Thyroid gland (tissue), 4 donors: Measurements from ENCODE around the gene MPL. TPM values are rescaled to one million over a fixed set of nuclear protein-coding genes. Genes with fewer than 3 reads are reported as not detected.

Experiments
- DNase-seq, 2 donors: peaks; one replicate each; pipeline ENCODE4 v3.0.0-alpha.2; 2019
- H3K27ac ChIP-seq, 3 donors: fragments of 200-600 bp; sonication (generic); 1 replicate in 2 of 3; 2 replicates in 1 of 3; pipeline ENCODE4 v1.5.1; 2016 to 2019; ENCODE audit warnings: mild to moderate bottlenecking in 1 of 3, moderate library complexity in 1 of 3
- H3K27me3 ChIP-seq: fragments of 200-600 bp; sonication (generic); one replicate; pipeline ENCODE4 v1.5.1; 2019
- H3K36me3 ChIP-seq, 2 donors: fragments of 200-600 bp; sonication (generic); one replicate each; pipeline ENCODE4 v1.5.1; 2016 to 2019
- H3K4me1 ChIP-seq, 2 donors: fragments of 200-600 bp; sonication (generic); one replicate each; pipeline ENCODE4 v1.5.1; 2017 to 2019
- H3K4me3 ChIP-seq, 3 donors: fragments of 200-600 bp; sonication (generic); replicated peaks in 1 of 3; 1 replicate in 2 of 3; 2 replicates in 1 of 3; pipeline ENCODE4 v1.5.1; 2016; ENCODE audit warnings: mild to moderate bottlenecking in 1 of 3
- H3K9me3 ChIP-seq: fragments of 200-600 bp; sonication (generic); one replicate; pipeline ENCODE4 v1.5.1; 2017
- POLR2A ChIP-seq, 2 donors: fragments of 450-650 bp; IDR thresholded peaks; one replicate each; pipeline ENCODE4 v1.6.1; 2017; ENCODE audit warnings: antibody characterized with exemption in 2 of 2, mild to moderate bottlenecking in 2 of 2, moderate library complexity in 1 of 2
- WGBS, 2 donors: methylation state at CpG; one replicate each; pipeline ENCODE4 v1.1.5; 2017; 5-methylcytosine and 5-hydroxymethylcytosine counted together
- intact Hi-C: fragments of 100-400 bp; cut with DNase I; formaldehyde crosslinking; loops from one replicate; pipeline ENCODE4 v1.15.1; 2023
- total RNA-seq, 4 donors: library from RNA; depleted of rRNA; stranded (reverse); fragments of >200 nt; gene quantifications; one replicate each; pipeline ENCODE4 v1.2.3, GENCODE V29; 2016
- TF ChIP-seq, protein P1 (sequence below), 6 experiments: fragments of 200-600 bp in 3 of 6; fragments of 450-650 bp in 3 of 6; sonication (generic) in 3 of 6; IDR thresholded peaks; one replicate each; pipeline ENCODE4 v1.5.1; 2016 to 2019; ENCODE audit warnings: antibody characterized with exemption in 6 of 6, mild to moderate bottlenecking in 2 of 6, inconsistent platforms in 1 of 6, moderate library complexity in 1 of 6

The MPL gene
- total RNA-seq = under 1 TPM in 2 of 4 donors, not detected in 2; 0.22 to 0.29 TPM

DNA sequence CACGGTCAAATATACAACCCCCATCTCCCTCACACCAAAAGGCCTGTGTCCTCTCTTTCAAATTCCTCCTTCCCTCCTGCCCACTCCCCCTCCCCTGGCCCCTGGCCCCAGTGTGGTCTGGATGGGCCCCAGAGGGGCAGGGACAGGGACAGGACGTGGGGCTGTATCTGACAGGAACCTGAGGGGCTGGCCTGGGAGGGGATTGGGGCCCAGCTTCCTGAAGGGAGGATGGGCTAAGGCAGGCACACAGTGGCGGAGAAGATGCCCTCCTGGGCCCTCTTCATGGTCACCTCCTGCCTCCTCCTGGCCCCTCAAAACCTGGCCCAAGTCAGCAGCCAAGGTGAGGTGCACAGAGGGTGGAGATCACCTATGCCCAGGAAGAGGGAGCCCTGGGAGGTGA is at the start of gene MPL:
MPL (plus strand) TSS at position 231 of the 400 bp plus-strand sequence; CDS start at position 262, 31 bp downstream.
- Histone ChIP-seq H3K9me3 (no peaks in the 10 kb centered on the region), H3K27me3 (no peaks in the 10 kb centered on the region), H3K4me1 (peaks cover 4 to 5% of the 10 kb centered on the region in 2 donors), H3K27ac (no peak within 1 kb of the TSS), H3K4me3 (no peak within 1 kb of the TSS), H3K36me3 (no peaks in the 10 kb centered on the region)
- DNase-seq = no peak
- WGBS, 2 donors = 86 to 93% methylated on average over 2 to 3 of the region's 3 CpGs
- TF ChIP-seq, protein P1, sequence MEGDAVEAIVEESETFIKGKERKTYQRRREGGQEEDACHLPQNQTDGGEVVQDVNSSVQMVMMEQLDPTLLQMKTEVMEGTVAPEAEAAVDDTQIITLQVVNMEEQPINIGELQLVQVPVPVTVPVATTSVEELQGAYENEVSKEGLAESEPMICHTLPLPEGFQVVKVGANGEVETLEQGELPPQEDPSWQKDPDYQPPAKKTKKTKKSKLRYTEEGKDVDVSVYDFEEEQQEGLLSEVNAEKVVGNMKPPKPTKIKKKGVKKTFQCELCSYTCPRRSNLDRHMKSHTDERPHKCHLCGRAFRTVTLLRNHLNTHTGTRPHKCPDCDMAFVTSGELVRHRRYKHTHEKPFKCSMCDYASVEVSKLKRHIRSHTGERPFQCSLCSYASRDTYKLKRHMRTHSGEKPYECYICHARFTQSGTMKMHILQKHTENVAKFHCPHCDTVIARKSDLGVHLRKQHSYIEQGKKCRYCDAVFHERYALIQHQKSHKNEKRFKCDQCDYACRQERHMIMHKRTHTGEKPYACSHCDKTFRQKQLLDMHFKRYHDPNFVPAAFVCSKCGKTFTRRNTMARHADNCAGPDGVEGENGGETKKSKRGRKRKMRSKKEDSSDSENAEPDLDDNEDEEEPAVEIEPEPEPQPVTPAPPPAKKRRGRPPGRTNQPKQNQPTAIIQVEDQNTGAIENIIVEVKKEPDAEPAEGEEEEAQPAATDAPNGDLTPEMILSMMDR (IDR thresholded peaks at IDR 0.05) = no peak
- no peak for TF ChIP-seq POLR2A (IDR thresholded peaks at IDR 0.05)
- intact Hi-C loops = no loop called here

DNA sequence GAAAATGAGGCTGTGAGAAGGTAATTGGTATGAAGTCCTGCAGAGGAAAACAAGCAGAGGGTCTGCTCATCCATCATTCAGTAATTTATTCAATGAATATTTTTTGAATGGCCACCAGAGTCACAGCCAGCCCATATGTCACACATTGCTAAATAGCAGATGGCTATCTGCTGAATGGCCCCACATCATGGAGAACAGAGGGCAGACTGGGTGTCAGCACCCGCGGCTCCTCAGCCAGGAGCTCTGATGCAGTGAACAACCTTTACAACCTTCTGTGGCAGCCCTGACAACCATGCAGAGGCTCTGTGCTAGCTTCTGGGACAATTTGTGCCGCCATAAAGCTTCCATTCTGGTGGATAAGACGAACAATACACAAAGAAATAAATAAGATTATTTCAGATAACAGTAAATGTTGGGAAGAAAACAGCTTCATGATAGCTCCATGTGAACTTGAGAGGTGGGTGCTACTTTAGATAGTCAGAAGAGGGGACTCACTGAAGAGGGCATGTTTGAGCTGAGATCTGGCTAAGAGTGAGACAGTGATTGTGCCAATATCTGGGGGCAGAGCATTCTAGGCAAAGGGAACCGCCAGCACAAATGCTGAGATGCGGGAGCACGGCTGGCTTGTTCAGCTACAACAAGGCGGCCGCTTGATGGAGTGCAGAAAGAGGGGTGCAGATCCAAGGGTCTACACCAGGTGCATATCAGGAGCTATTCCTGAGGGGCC is 49.4 kb upstream of the MPL start:
- Histone ChIP-seq H3K9me3 (no peaks in the 10 kb centered on the region), H3K27me3 (no peaks in the 10 kb centered on the region), H3K4me3 (no peak overlapping the region), H3K4me1 (peaks cover 19 to 40% of the 10 kb centered on the region in 2 donors), H3K27ac (peak overlapping the region in 2 of 3 donors; percentile 20 to 44), H3K36me3 (no peaks in the 10 kb centered on the region)
- 90 to 91% methylated on average over 9 of the region's 9 CpGs for WGBS, 2 donors
- intact Hi-C loops = no loop called here
- no peak for TF ChIP-seq POLR2A (IDR thresholded peaks at IDR 0.05)
- TF ChIP-seq, protein P1 (IDR thresholded peaks at IDR 0.05) = no peak
- DNase-seq = no peak

DNA sequence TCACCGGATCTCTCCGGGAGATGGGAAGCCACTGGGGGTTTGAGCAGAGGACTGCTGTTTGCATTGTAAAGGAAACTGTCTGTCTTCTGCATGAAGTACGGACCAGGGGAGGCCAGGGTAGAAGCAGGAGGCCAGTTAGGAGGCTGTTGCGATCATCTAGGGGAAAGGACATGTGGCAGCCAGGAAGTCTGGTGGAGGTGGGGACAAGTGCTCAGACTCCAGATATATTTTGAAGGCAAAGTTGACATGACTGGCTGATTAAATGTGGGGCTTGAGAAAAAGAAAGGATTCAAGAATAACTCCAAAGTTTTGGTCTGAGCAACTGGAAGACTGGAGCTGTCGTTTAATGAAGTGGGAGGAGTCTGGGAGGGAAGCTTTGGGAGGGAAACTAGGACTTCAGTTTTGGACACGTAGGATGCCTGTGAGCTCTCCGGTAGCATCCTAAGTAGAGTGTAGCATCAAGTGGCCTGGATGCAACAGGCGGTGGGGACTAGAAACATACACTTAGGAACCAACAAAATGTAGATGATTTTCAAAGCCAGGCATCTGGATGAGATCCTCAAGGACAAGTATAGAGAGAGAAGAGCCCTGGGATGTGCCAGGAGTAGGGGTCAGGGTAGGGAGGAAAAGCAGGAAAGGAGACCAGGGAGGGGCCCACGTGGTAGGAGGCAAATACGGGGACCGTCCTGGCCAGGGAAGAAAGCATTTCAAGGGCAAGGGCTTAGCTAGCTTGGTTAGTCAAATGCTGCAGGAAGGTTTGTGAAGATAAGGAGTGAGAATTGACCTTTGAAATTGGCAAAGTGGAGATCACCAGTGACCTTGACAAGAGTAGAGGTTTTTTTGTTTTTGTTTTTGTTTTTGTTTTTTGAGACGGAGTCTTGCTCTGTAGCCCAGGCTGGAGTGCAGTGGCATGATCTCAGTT is 48.6 kb upstream of the MPL start:
- Histone ChIP-seq H3K9me3 (no peaks in the 10 kb centered on the region), H3K4me3 (no peak overlapping the region), H3K36me3 (no peaks in the 10 kb centered on the region), H3K27ac (peak overlapping the region in 2 of 3 donors; percentile 44 to 61), H3K4me1 (peaks cover 25 to 40% of the 10 kb centered on the region in 2 donors), H3K27me3 (no peaks in the 10 kb centered on the region)
- intact Hi-C loops = no loop called here
- 77 to 81% methylated on average over 12 of the region's 12 CpGs for WGBS, 2 donors
- TF ChIP-seq, protein P1 (IDR thresholded peaks at IDR 0.05) = no peak
- no peak for TF ChIP-seq POLR2A (IDR thresholded peaks at IDR 0.05)
- DNase-seq = no peak

DNA sequence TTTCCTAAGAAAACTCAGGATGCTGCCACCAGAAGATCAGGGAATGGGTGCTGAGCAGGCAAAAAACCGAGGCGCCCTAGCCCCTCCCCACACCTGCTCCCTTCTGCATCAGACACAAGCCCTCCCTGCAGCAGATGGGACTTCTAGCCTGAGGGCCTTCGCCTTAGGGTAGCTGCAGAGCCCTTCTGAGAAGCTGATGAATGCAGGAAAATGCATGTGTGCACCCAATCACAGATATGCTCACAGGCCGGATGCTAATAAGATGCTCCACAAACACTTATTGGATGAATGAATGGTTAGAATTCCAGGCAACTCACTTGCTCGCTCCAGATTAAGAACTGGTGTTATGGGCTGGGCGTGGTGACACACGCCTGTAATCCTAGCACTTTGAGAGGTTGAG is 45.4 kb upstream of the MPL start:
- H3K27me3 ChIP-seq = no peaks in the 10 kb centered on the region
- no peaks in the 10 kb centered on the region for H3K36me3 ChIP-seq
- intact Hi-C loops = no loop called here
- 67 to 87% methylated on average over 6 to 7 of the region's 7 CpGs for WGBS, 2 donors
- H3K4me3 ChIP-seq = no peak overlapping the region
- H3K27ac ChIP-seq = peak overlapping the region in 2 of 3 donors; percentile 96 to 100
- H3K4me1 ChIP-seq = peaks cover 44 to 59% of the 10 kb centered on the region in 2 donors
- H3K9me3 ChIP-seq = no peaks in the 10 kb centered on the region
- DNase-seq = no peak
- TF ChIP-seq, protein P1 (IDR thresholded peaks at IDR 0.05) = no peak
- TF ChIP-seq POLR2A (IDR thresholded peaks at IDR 0.05) = no peak
